GM23338 (cell line): ENCODE results near the gene MON1B.

Experiments
- CTCF ChIP-seq, 2 experiments: fragments of 200-600 bp in 1 of 2; sonication (generic) in 1 of 2; conservative IDR thresholded peaks; 2 replicates each; pipeline versions ENCODE4 v1.5.1 to v1.6.1; 2016 to 2017; ENCODE audit warnings: antibody characterized with exemption in 2 of 2, low read depth in 2 of 2, mild to moderate bottlenecking in 2 of 2, moderate library complexity in 1 of 2
- ETS1 ChIP-seq: IDR thresholded peaks from 2 replicates; pipeline ENCODE4 v1.6.1; 2016; ENCODE audit warnings: antibody characterized with exemption
- EZH2 ChIP-seq: fragments of 200-600 bp; sonication (generic); IDR thresholded peaks from one replicate; pipeline ENCODE4 v1.8.0; 2017; ENCODE audit warnings: antibody characterized with exemption, mild to moderate bottlenecking, low read depth; ENCODE audit not compliant: unreplicated experiment
- EZH2phosphoT487 ChIP-seq: fragments of 200-600 bp; sonication (generic); IDR thresholded peaks from one replicate; pipeline ENCODE4 v1.8.1; 2018; ENCODE audit warnings: antibody characterized with exemption; ENCODE audit not compliant: unreplicated experiment
- POLR2AphosphoS5 ChIP-seq: IDR thresholded peaks from 2 replicates; pipeline ENCODE4 v1.6.1; 2016; ENCODE audit warnings: antibody characterized with exemption, low read depth
- REST ChIP-seq: IDR thresholded peaks from one replicate; pipeline ENCODE4 v1.6.1; 2018; ENCODE audit warnings: antibody characterized with exemption; ENCODE audit not compliant: unreplicated experiment
- ZNF114 ChIP-seq: fragments of 250-450 bp; sonication (Bioruptor Pico); IDR thresholded peaks from 2 replicates; pipeline ENCODE4 v1.5.0; 2020; ENCODE audit warnings: mild to moderate bottlenecking, moderate library complexity
- ZNF462 ChIP-seq: fragments of 250-450 bp; sonication (Bioruptor Pico); IDR thresholded peaks from 2 replicates; pipeline ENCODE4 v1.5.0; 2020; ENCODE audit warnings: mild to moderate bottlenecking, moderate library complexity

GRCh38 chr16:77165006-77165405, 26.0 kb upstream of the MON1B start:
- TF ChIP-seq EZH2, result no peak
- no peak for TF ChIP-seq CTCF (conservative IDR thresholded peaks at IDR 0.05; ENCODE audit: low read depth in 2 of 2)
- TF ChIP-seq EZH2phosphoT487, result no peak
- TF ChIP-seq REST, result no peak
- TF ChIP-seq POLR2AphosphoS5, result no peak
- TF ChIP-seq ZNF114 (CRISPR knock-in tag), result no peak
- no peak for TF ChIP-seq ETS1
- no peak for TF ChIP-seq ZNF462 (CRISPR knock-in tag)
